HCT116 (cell line): ENCODE measurements around the gene TGM6. TPM values are rescaled to one million over a fixed set of nuclear protein-coding genes. Genes with fewer than 3 reads are reported as not detected.

Source experiments
- ATAC-seq: fragments of 200-7000 bp; cut with Tn5 transposase; 2 replicates; pipeline ENCODE4 v1.9.1; 2020; ENCODE audit warnings: mild to moderate bottlenecking, moderate library complexity
- BruUV-seq: library from RNA; stranded (reverse); fragments of 400-500 nt; replicated peaks from 2 replicates; lab custom pipeline; 2021; lab: Mats Ljungman, UMichigan
- CTCF ChIA-PET: fragments of 300-600 bp; sonication (Branson Sonifier 250); formaldehyde crosslinking; loops from one replicate; lab custom pipeline; 2021; ENCODE audit warnings: antibody characterized with exemption; lab: Charles Lee
- POLR2A ChIA-PET: fragments of 300-600, 350-600 bp; sonication (Branson Sonifier 250); formaldehyde crosslinking; loops from one replicate; lab custom pipeline; 2021; ENCODE audit warnings: antibody characterized with exemption; lab: Charles Lee
- RAD21 ChIA-PET, 2 experiments: fragments of 300-600 bp; sonication (Branson Sonifier 250); formaldehyde crosslinking; loops; one replicate each; lab custom pipeline; 2023; ENCODE audit warnings: low total read pairs in 2 of 2; ENCODE audit not compliant: uncharacterized antibody in 2 of 2, unreplicated experiment in 2 of 2, low non-redundant PET in 1 of 2; lab: Charles Lee
- DNase-seq: peaks from one replicate; pipeline ENCODE4 v3.0.0-alpha.2; 2010; ENCODE audit warnings: low read depth, low spot score
- H2AFZ ChIP-seq: fragments of 200-600 bp; shearing (Covaris generic), sonication (generic); 2 replicates; pipeline ENCODE4 v1.6.1; 2017; ENCODE audit warnings: low read depth, mixed run types, mixed read lengths, antibody characterized with exemption, low read length; ENCODE audit not compliant: poor library complexity, severe bottlenecking
- H3K27ac ChIP-seq: 2 replicates; pipeline ENCODE4 v1.5.1; 2012; ENCODE audit warnings: low read depth, low read length
- H3K27me3 ChIP-seq: fragments of 200-600 bp; sonication (generic); 2 replicates; pipeline ENCODE4 v1.6.1; 2016; ENCODE audit warnings: mixed run types, low read length, mixed read lengths; ENCODE audit not compliant: insufficient read depth
- H3K36me3 ChIP-seq, 2 experiments: fragments of 200-500 bp in 1 of 2; fragments of 200-600 bp in 1 of 2; sonication (Bioruptor generic) in 1 of 2; sonication (generic) in 1 of 2; 2 replicates each; pipeline versions ENCODE4 v1.5.1 to v1.6.1; 2014 to 2016; ENCODE audit warnings: low read length in 2 of 2, inconsistent platforms in 1 of 2, mixed read lengths in 1 of 2, mixed run types in 1 of 2; ENCODE audit not compliant: insufficient read depth in 2 of 2, control insufficient read depth in 1 of 2
- H3K4me1 ChIP-seq, 2 experiments: fragments of 200-600 bp in 1 of 2; sonication (generic) in 1 of 2; 2 replicates each; pipeline versions ENCODE4 v1.5.1 to v1.6.1; 2012 to 2017; ENCODE audit warnings: low read length in 2 of 2, inconsistent platforms in 1 of 2, mild to moderate bottlenecking in 1 of 2, mixed read lengths in 1 of 2, mixed run types in 1 of 2, moderate library complexity in 1 of 2; ENCODE audit not compliant: insufficient read depth in 2 of 2, control insufficient read depth in 1 of 2
- H3K4me2 ChIP-seq: fragments of 200-600 bp; sonication (generic); 2 replicates; pipeline ENCODE4 v1.6.1; 2017; ENCODE audit warnings: mixed run types, low read length, mixed read lengths
- H3K4me3 ChIP-seq, 2 experiments: fragments of 200-600 bp in 1 of 2; sonication (generic) in 1 of 2; replicated peaks in 1 of 2; 2 replicates each; pipeline ENCODE4 v1.5.1; 2011 to 2016; ENCODE audit warnings: low read length in 2 of 2, control low read depth in 1 of 2, low read depth in 1 of 2, mild to moderate bottlenecking in 1 of 2, mixed read lengths in 1 of 2, mixed run types in 1 of 2
- H3K79me2 ChIP-seq: fragments of 200-600 bp; sonication (generic); 2 replicates; pipeline ENCODE4 v1.6.1; 2017; ENCODE audit warnings: mild to moderate bottlenecking, mixed run types, low read length, moderate library complexity, mixed read lengths; ENCODE audit not compliant: insufficient read depth
- H3K9ac ChIP-seq: fragments of 200-600 bp; sonication (generic); 2 replicates; pipeline ENCODE4 v1.6.1; 2016; ENCODE audit warnings: low read length, mixed read lengths
- H3K9me2 ChIP-seq: fragments of 200-600 bp; sonication (generic), shearing (Covaris generic); 2 replicates; pipeline ENCODE4 v1.6.1; 2017; ENCODE audit warnings: mixed run types, mild to moderate bottlenecking, moderate library complexity; ENCODE audit not compliant: insufficient read depth
- H3K9me3 ChIP-seq, 2 experiments: fragments of 200-500 bp in 1 of 2; fragments of 200-600 bp in 1 of 2; sonication (Bioruptor generic) in 1 of 2; sonication (generic) in 1 of 2; 2 replicates each; pipeline ENCODE4 v1.6.1; 2014 to 2017; ENCODE audit warnings: low read length in 2 of 2, mixed read lengths in 2 of 2, inconsistent platforms in 1 of 2, low read depth in 1 of 2, mild to moderate bottlenecking in 1 of 2, mixed run types in 1 of 2, moderate library complexity in 1 of 2; ENCODE audit not compliant: control insufficient read depth in 1 of 2, insufficient read depth in 1 of 2
- H4K20me1 ChIP-seq: fragments of 200-600 bp; sonication (generic), shearing (Covaris generic); 2 replicates; pipeline ENCODE4 v1.6.1; 2017; ENCODE audit warnings: mixed run types, mild to moderate bottlenecking, moderate library complexity; ENCODE audit not compliant: insufficient read depth
- CEBPB ChIP-seq: IDR thresholded peaks from 2 replicates; pipeline ENCODE4 v1.6.1; 2012; ENCODE audit warnings: low read depth
- CTCF ChIP-seq, 3 experiments: fragments of 200-600 bp in 1 of 3; sonication (generic) in 1 of 3; IDR thresholded peaks in 2 of 3; conservative IDR thresholded peaks in 1 of 3; 2 replicates each; pipeline ENCODE4 v1.5.1; 2012 to 2017; ENCODE audit warnings: low read depth in 2 of 3, low read length in 2 of 3, antibody characterized with exemption in 1 of 3, borderline replicate concordance in 1 of 3, control low read depth in 1 of 3, mild to moderate bottlenecking in 1 of 3, mixed read lengths in 1 of 3, mixed run types in 1 of 3, moderate library complexity in 1 of 3; ENCODE audit not compliant: insufficient read depth in 1 of 3
- EGR1 ChIP-seq: IDR thresholded peaks from 2 replicates; pipeline ENCODE4 v1.6.1; 2012; ENCODE audit warnings: low read depth
- ELF1 ChIP-seq: IDR thresholded peaks from 2 replicates; pipeline ENCODE4 v1.6.1; 2012; ENCODE audit warnings: low read depth, borderline replicate concordance
- EZH2 ChIP-seq: fragments of 200-600 bp; sonication (generic); IDR thresholded peaks from 2 replicates; pipeline ENCODE4 v1.6.1; 2017; ENCODE audit warnings: antibody characterized with exemption, mixed run types
- EZH2phosphoT487 ChIP-seq: fragments of 200-600 bp; IDR thresholded peaks from 2 replicates; pipeline ENCODE4 v1.6.1; 2018; ENCODE audit warnings: antibody characterized with exemption, borderline replicate concordance
- MAX ChIP-seq: IDR thresholded peaks from 2 replicates; pipeline ENCODE4 v1.6.1; 2012
- POLR2A ChIP-seq: IDR thresholded peaks from 2 replicates; pipeline ENCODE4 v1.7.0; 2011; ENCODE audit warnings: borderline replicate concordance; ENCODE audit not compliant: insufficient read depth, insufficient read length; ENCODE audit errors: extremely low read depth
- POLR2AphosphoS5 ChIP-seq: IDR thresholded peaks from 2 replicates; pipeline ENCODE4 v1.6.1; 2011; ENCODE audit warnings: mild to moderate bottlenecking, low read depth, low read length, moderate library complexity
- SIN3A ChIP-seq: IDR thresholded peaks from 2 replicates; pipeline ENCODE4 v1.6.1; 2012; ENCODE audit warnings: low read depth
- TCF7L2 ChIP-seq: IDR thresholded peaks from 2 replicates; pipeline ENCODE4 v1.7.0; 2011; ENCODE audit warnings: borderline replicate concordance, inconsistent platforms; ENCODE audit not compliant: insufficient read depth, insufficient read length; ENCODE audit errors: extremely low read depth
- YY1 ChIP-seq: IDR thresholded peaks from 2 replicates; pipeline ENCODE4 v1.6.1; 2011; ENCODE audit warnings: low read length, low read depth, moderate library complexity, mild to moderate bottlenecking; ENCODE audit not compliant: insufficient replicate concordance; ENCODE audit errors: extremely low read depth
- ZBTB33 ChIP-seq: IDR thresholded peaks from 2 replicates; pipeline ENCODE4 v1.6.1; 2011; ENCODE audit warnings: mild to moderate bottlenecking, low read length, moderate library complexity; ENCODE audit not compliant: insufficient replicate concordance; ENCODE audit errors: extremely low read depth
- intact Hi-C: fragments of 100-400 bp; cut with micrococcal nuclease; formaldehyde crosslinking; loops from 2 replicates; pipeline ENCODE4 v1.10.0; 2022
- total RNA-seq: library from RNA; stranded (reverse); gene quantifications from one replicate; pipeline ENCODE4 v1.2.1, GENCODE V29; 2021; ENCODE audit not compliant: unreplicated experiment

The TGM6 gene
- total RNA-seq, 1 experiment from 2014 or later = not detected

GRCh38 chr20:2365091-2365490 is 15.6 kb upstream of the TGM6 start:
- Histone ChIP-seq H3K79me2 (no peaks in the 10 kb centered on the region), H3K9me3 (peaks cover 3 to 7% of the 10 kb centered on the region in 2 experiments; a peak in 1 of 4 replicates), H3K4me1 (no peaks in the 10 kb centered on the region), H3K4me3 (no peak overlapping the region), H3K27me3 (no peaks in the 10 kb centered on the region), H3K27ac (no peak overlapping the region), H3K36me3 (no peaks in the 10 kb centered on the region), H2AFZ (no peak overlapping the region), H3K9me2 (no peaks in the 10 kb centered on the region), H3K9ac (no peak overlapping the region), H3K4me2 (no peak overlapping the region), H4K20me1 (no peaks in the 10 kb centered on the region)
- BruUV-seq = no TSS peak
- CTCF ChIA-PET = no interaction called here
- POLR2A ChIA-PET = no interaction called here
- ATAC-seq = no peak
- intact Hi-C loops = no loop called here
- TF ChIP-seq TCF7L2 (no peak), MAX (no peak), CEBPB (no peak), YY1 (no peak), SIN3A (no peak), POLR2A (no peak), EZH2 (no peak)
- no peak for DNase-seq
- RAD21 ChIA-PET = no interaction called here

GRCh38 chr20:2365666-2366065 is 15.0 kb upstream of the TGM6 start:
- ATAC-seq (no peak), DNase-seq (no peak)
- Histone ChIP-seq H3K9me3 (peaks cover 3 to 7% of the 10 kb centered on the region in 2 experiments; a peak in 1 of 4 replicates), H3K27ac (no peak overlapping the region), H3K4me1 (no peaks in the 10 kb centered on the region), H4K20me1 (no peaks in the 10 kb centered on the region), H3K9ac (no peak overlapping the region), H3K4me3 (no peak overlapping the region), H3K4me2 (no peak overlapping the region), H3K27me3 (no peaks in the 10 kb centered on the region), H3K36me3 (no peaks in the 10 kb centered on the region), H3K79me2 (no peaks in the 10 kb centered on the region), H2AFZ (no peak overlapping the region), H3K9me2 (no peaks in the 10 kb centered on the region)
- CTCF ChIA-PET = no interaction called here
- no TSS peak for BruUV-seq
- intact Hi-C loops = no loop called here
- RAD21 ChIA-PET = no interaction called here
- POLR2A ChIA-PET = no interaction called here
- TF ChIP-seq ELF1 (no peak), SIN3A (no peak), CTCF (IDR thresholded peaks at IDR 0.05 in 2 of 3, conservative IDR thresholded peaks at IDR 0.05 in 1 of 3; ENCODE audit: borderline replicate concordance in 1 of 3, insufficient read depth in 1 of 3, low read depth in 2 of 3, low read length in 2 of 3) (no peak), POLR2AphosphoS5 (no peak), TCF7L2 (no peak), ZBTB33 (no peak), EGR1 (no peak), EZH2phosphoT487 (no peak)
